Heart left ventricle (tissue), 13 donors: ENCODE results near the gene FBXO42.

Experiments used
- POLR2A ChIP-seq, 2 donors: fragments of 450-650 bp; IDR thresholded peaks; one replicate each; pipeline ENCODE4 v1.6.1; 2017; ENCODE audit warnings: antibody characterized with exemption in 2 of 2, mild to moderate bottlenecking in 2 of 2, moderate library complexity in 2 of 2
- TF ChIP-seq, protein P1 (sequence below), 12 donors: fragments of 200-600 bp; sonication (generic) in 4 of 12; IDR thresholded peaks; one replicate each; pipeline versions ENCODE4 v1.5.0 to v1.8.0; 2018 to 2022; ENCODE audit warnings: antibody characterized with exemption in 12 of 12, mild to moderate bottlenecking in 5 of 12
- donor health status: ischemic (EF 13 %, LVEDD 7.1; RV severe dilation, severe dysfunction).
- donor health status: DM: no; HTN: yes; CAD: no.
- donor health status: DM: no; HTN: no; CAD: no.
- donor health status: ischemic (EF 25% LVEDD 6.9; RV normal size, moderate dysfunction).
- donor health status: ischemic (EF 25% LVEDD 5.7; RV mildly dilated, moderate dysfunction).
- donor health status: ischemic (EF 35%, LVEDD 5.7; RV mildly dilated, moderate dysfunction).
- donor health status: nonischemic (EF 11% LVEDD 7.7; RV severe dilation, severe dysfunction).
- donor health status: DM: yes; HTN: yes; CAD: no.
- donor health status: PGD.
- donor health status: ischemic (EF 29% LVEDD 5.4; RV normal size, mild dysfunction).
- donor health status: nonischemic (EF 23%, LVEDD 6.1; RV moderate dilation, normal function).

- TF ChIP-seq, protein P1, sequence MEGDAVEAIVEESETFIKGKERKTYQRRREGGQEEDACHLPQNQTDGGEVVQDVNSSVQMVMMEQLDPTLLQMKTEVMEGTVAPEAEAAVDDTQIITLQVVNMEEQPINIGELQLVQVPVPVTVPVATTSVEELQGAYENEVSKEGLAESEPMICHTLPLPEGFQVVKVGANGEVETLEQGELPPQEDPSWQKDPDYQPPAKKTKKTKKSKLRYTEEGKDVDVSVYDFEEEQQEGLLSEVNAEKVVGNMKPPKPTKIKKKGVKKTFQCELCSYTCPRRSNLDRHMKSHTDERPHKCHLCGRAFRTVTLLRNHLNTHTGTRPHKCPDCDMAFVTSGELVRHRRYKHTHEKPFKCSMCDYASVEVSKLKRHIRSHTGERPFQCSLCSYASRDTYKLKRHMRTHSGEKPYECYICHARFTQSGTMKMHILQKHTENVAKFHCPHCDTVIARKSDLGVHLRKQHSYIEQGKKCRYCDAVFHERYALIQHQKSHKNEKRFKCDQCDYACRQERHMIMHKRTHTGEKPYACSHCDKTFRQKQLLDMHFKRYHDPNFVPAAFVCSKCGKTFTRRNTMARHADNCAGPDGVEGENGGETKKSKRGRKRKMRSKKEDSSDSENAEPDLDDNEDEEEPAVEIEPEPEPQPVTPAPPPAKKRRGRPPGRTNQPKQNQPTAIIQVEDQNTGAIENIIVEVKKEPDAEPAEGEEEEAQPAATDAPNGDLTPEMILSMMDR (IDR thresholded peaks at IDR 0.05), result no peak
- no peak for TF ChIP-seq POLR2A (IDR thresholded peaks at IDR 0.05)
Observed at GRCh38 chr1:16380868-16381267, 28.6 kb upstream of the FBXO42 start.
